Measurements from ENCODE around the gene DLGAP4.

DLGAP4 gene

DNA sequence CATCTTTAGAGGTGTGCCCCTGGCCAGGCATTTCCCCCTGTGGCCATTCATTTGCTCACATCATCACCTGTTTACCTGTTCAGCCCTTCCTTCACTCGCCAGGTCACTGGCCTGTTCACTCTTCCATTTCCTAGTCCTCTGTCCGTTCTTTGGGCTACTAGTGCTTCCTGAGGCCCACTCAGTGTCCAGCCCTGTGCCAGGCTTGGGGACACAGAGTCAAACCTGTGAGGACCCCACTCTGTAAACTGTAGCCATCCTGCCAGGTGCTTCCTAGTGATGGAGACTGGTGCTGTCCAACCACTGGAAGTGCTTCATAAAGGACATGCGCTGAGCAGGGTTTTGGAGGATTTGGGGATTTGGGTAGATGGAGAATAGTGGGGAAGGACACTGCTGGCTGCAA is 3.5 kb downstream of the DLGAP4 start:
- no peak for DNase-seq

- DNase-seq: no peak
These were observed 4.3 kb downstream of the DLGAP4 start for GRCh38 chr20:36310215-36310981.

- DNase-seq: no peak
These were observed 5.2 kb downstream of the DLGAP4 start for GRCh38 chr20:36311141-36311853.

- no peak for DNase-seq
These were observed 6.0 kb downstream of the DLGAP4 start for GRCh38 chr20:36311854-36312723.

GRCh38 chr20:36312724-36313441 is 6.7 kb downstream of the DLGAP4 start:
- DNase-seq: no peak

DNA sequence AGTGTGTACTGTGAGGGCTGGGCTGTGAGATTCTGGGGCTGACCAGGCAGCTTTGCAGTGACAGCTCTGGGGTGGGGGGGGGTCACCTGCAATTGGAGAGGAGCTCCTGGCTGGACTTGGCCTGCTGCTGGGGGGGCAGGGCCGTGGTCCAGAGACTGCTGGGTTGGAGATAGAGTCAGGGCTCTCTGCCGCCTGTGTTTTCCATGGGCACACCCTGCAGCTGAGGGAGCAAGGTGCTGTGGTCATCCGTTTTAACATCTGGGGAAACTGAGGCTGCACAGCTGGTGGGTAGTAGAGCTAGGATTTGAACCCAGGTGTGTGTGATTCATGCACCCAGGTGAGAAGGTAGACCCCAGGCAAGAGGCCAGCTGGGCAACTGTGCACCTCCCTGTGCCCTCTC is 7.3 kb downstream of the DLGAP4 start:
- no peak for DNase-seq

DNA sequence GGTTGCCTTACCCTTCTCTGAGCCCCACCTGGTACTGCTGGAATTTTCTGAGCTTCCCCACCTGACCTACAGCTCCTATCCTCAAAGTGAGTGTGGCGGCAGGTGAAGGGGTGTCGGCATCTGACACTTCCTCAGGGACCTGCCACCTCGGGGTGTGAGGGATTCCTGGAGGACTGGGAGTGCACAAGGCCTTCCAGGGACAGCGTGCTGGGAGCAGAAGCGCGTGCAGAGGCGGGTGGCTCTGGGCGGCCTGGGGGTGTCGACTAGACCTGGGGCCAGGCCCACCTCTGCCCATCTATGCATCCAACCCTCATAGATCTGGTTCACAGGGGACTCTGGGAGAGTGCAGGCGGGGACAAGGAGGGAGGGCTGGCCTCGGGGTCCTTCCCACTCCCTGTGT is 7.8 kb downstream of the DLGAP4 start:
- DNase-seq: no peak

DNA sequence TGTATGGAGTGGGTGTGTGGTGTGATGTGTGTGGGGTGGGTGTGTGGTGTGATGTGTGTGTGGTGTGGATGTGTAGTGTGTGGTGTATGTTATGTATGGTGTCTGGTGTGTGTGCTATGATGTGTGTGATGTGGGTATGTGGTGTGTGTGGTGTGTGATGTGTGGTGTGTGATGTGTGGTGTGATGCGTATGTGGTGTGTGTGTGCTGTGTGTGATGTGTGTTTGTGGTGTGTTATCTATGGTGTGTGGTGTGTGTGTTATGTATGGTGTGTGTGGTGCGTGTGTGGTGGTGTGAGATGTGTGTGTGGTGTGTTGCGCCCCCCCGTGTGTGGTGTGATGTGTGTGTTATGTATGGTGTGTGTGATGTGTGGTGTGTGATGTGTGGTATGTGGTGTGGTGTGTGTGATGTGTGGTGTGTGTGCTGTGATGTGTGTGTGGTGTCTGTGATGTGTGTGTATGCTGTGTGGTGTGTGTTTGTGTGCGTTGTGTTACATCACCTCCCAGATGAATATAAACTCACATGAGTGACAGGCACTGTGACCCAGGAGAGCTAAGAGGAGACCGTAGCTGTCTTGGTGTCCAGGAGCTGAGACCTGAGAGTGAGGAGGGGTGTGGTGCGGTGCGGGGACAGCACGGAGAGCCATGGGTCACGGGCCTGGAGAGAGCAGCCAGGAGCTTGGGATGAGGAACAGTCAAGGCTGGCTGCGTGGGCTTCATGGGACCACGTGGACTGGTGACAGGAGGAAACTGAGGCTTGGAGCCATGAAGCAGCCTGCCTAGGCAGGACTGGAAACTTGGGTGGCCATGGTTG is 8.8 kb downstream of the DLGAP4 start:
- DNase-seq: no peak

- no peak for DNase-seq
These were observed 9.6 kb downstream of the DLGAP4 start for GRCh38 chr20:36315545-36316351.

DNA sequence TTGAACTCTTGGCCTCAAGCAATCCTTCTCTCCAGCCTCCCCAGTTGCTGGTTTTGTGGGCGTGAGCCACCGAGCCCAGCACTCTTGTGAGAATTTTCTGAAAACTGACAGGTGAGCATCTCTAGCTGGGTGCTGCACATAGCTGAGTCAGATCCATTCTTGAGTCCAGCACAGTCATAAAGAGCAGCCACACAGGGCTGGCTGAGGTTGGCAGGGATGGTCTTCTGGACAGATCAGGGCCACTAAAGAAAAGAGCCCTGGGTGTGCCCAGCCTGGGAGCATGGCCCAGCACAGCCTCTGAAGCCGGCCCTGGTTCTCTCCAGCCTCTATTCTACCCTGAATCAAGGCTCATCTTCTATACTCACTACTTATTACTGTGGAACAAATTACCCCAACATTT is 11.5 kb downstream of the DLGAP4 start:
- no peak for DNase-seq

DNA sequence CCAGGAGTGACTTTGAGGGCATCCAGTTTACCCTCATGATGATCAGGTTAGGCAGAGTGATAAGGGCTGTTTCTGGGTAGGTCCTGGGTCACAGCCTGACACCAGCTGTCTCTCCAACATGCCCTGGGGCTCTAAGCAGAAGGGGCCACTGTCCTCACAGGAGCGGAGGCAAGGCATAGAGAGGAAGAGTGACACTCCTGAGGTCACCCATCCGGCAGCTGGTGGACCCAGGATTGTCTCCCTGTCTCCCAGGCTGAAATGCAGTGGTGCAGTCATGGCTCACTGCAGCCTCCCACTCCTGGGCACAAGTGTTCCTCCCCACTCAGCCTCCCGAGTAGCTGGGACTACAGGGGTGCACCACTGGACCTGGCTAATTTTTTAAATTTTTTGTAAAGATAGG is 12.0 kb downstream of the DLGAP4 start:
- DNase-seq: no peak

DNA sequence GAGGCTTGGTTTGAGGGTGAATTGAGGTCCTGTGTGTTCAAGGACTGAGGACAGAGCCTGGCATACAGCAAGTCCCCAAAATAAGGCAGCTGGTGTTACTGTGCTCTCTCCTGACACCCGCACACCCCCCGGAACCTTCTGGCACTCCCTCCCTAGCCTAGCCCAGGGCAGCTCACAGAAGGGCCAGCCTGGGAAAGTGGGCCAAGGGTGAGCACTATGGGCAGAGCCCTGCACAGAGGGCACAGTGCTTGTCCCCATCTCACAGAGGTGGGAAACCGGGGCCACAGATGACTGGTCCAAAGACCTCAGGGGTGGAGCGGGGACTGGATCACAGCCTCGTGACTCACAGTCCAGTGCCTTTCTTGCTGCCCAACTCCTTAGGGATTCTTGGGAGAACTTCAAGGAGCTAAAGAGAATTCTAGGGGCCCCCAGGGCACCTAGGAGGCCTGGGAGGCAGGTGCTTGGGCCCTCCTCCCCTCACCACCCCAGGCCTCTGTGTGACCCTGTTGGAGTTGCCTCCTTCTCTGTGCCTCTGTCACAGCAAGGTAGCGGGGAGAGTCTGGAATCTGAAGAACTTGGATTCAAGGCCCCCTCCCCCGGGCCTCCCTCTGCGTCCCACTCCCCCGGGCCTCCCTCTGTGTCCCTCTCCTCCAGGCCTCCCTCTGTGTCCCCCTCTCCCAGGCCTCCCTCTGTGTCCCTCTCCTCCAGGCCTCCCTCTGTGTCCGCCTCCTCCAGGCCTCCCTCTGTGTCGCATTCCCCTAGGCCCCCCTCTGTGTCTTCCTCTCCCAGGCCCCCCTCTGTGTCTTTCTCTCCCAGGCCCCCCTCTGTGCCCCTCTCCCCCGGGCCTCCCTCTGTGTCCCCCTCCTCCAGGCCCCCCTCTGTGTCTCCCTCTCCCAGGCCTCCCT is 13.5 kb downstream of the DLGAP4 start:
- DNase-seq: no peak

- no peak for DNase-seq
These were observed 14.2 kb downstream of the DLGAP4 start for GRCh38 chr20:36320261-36320897.

GRCh38 chr20:36320898-36321695 is 15.0 kb downstream of the DLGAP4 start:
- DNase-seq: no peak

DNA sequence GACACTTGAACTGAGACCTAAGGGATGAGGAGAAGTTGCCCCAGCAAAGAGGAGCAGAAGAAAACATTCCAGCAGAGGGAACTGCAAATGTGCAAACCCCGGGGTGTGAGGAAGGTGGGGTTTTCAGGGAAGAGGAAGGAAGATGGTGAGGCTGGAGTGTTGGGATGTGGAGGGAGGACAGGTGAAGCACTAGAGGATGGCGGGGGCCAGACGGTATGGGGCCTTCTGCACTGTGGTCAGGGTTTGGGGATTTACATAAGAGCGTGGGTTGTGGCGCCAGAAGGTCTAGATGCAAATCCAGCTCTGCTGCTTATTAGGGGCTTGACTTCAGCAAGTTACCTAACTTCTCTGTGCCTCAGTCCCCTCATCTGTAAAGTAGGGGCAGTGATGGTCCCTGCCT is 16.0 kb downstream of the DLGAP4 start:
- no peak for DNase-seq

DNA sequence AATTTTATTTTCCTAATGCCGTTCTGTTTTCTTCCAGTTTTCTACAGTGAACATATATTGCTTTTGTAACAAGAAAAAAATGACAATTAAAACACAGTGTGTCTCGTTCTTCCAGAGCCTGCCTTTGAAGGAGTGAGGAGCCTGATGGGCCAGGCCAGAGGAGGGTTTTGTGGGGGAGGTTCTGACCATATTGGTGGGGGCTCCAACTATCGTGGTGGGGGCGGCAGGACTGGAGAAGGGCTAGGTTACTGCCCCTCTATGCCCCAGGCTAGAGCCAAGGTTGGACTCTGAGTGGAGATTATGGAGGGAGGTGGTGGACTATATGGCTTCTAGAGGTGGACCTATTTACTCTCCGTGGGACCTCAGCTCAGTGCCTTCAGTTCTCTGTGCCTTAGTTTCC is 24.0 kb downstream of the DLGAP4 start:
- DNase-seq: no peak

DNA sequence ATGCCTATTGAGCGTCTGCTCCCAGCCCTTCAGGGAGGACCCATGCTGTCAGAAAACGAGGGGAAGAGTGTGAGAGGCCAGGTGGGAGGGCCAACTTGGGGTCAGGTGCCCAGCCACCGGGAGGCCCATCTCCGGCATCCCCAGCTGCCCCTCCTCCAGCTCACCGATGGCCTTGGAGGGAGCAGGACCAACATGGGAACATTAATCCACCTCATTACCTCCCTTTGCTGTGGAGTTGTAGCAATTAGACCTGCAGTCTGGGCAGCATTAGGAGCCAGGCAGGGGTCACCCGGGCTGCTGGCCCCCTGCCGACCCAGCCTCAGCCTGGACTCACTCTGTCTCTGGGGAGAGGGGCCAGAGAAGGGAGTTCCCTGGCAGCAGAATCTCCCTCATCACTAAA is 25.1 kb downstream of the DLGAP4 start:
- DNase-seq: no peak

- no peak for DNase-seq
These were observed 27.7 kb downstream of the DLGAP4 start for GRCh38 chr20:36333841-36334240.

Measured in fibroblast of skin of back (primary cell).